ENCODE data around the gene ADARB2.
"Not testable (repeated sequence)": the region's sequence is repeated elsewhere in the genome, so short reads cannot be mapped to it uniquely, and the experiment has no call there.

The ADARB2 gene

DNA sequence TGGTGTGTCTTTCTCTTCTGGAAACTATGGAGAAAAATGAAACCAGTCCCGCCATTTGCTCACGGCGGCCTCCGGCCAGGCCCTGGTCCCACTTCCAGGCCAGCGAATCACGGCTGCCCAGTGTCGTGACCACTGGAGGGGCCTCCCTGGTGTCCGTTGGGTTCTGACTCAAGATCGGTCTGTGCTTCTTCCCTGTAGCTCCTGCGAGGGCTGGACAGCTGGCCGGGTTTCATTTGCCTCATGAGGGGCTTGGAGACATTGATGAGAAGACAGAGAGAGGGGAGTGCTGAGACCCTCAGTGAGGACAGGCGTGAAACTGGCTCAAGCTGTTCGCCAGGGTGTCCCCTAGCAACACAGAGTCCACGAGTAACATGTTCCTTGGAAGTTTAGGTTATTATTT is 108.6 kb downstream of the ADARB2 start:
- no peak overlapping the region for H3K4me3 ChIP-seq (ENCODE audit: low read depth, low read length)
- H2AFZ ChIP-seq (ENCODE audit: low read length, unreplicated experiment), result no peak overlapping the region
- no peaks in the 10 kb centered on the region for H3K27me3 ChIP-seq (ENCODE audit: insufficient read depth, low read length)
- H3K36me3 ChIP-seq (ENCODE audit: insufficient read depth, low read length), result no peaks in the 10 kb centered on the region
- H3K79me2 ChIP-seq (ENCODE audit: control insufficient read depth, insufficient read depth, low read length, unreplicated experiment), result no peaks in the 10 kb centered on the region
- no peaks in the 10 kb centered on the region for H3K4me1 ChIP-seq (ENCODE audit: control insufficient read depth, insufficient read depth, low read length, unreplicated experiment)
- no peak overlapping the region for H3K27ac ChIP-seq (ENCODE audit: low read depth, low read length)

DNA sequence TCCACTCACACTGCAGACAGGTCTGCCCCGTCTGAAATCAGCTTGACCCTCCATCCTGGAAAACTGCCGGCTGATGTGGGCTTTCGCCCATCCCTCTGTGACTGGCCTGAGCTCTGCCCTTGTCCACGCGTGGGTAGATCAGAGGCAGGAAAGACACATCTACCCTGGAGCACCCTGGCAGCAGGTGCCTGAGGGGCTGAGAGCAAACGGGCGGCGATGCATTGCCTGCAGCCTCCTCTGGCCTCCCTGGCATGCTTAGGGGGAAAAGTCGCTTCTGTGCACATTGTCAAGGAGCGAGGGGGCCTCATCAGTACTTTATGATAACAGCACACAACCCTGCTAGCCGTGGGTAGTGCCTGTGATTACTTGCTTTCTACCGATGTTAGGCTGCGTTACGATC is 109.4 kb downstream of the ADARB2 start:
- H3K4me3 ChIP-seq (ENCODE audit: low read depth, low read length), result no peak overlapping the region
- H3K79me2 ChIP-seq (ENCODE audit: control insufficient read depth, insufficient read depth, low read length, unreplicated experiment), result no peaks in the 10 kb centered on the region
- H2AFZ ChIP-seq (ENCODE audit: low read length, unreplicated experiment), result no peak overlapping the region
- no peaks in the 10 kb centered on the region for H3K4me1 ChIP-seq (ENCODE audit: control insufficient read depth, insufficient read depth, low read length, unreplicated experiment)
- H3K36me3 ChIP-seq (ENCODE audit: insufficient read depth, low read length), result no peaks in the 10 kb centered on the region
- H3K27me3 ChIP-seq (ENCODE audit: insufficient read depth, low read length), result no peaks in the 10 kb centered on the region
- H3K27ac ChIP-seq (ENCODE audit: low read depth, low read length), result no peak overlapping the region

DNA sequence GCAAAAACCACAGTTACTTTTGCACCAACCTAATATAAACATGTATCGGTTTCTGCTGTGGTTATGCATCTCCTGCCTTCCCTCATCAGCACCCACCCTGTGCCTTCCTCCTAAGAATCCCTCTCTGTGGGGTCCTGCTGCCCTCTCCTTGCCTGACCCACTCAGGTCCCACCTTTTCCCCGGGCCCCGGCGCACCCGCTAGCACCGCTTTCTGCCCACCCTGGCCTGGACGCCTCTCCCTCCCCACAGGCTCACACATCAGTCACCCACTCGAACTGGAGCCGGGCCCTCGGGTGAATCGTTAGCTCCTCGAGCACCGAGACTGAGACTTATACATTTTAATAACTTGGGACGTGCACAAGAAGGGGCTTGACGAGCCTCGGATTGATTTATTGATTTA is 110.5 kb downstream of the ADARB2 start:
- H3K4me1 ChIP-seq (ENCODE audit: control insufficient read depth, insufficient read depth, low read length, unreplicated experiment), result no peaks in the 10 kb centered on the region
- no peak overlapping the region for H3K4me3 ChIP-seq (ENCODE audit: low read depth, low read length)
- H3K27ac ChIP-seq (ENCODE audit: low read depth, low read length), result no peak overlapping the region
- no peaks in the 10 kb centered on the region for H3K79me2 ChIP-seq (ENCODE audit: control insufficient read depth, insufficient read depth, low read length, unreplicated experiment)
- no peaks in the 10 kb centered on the region for H3K36me3 ChIP-seq (ENCODE audit: insufficient read depth, low read length)
- H2AFZ ChIP-seq (ENCODE audit: low read length, unreplicated experiment), result no peak overlapping the region
- H3K27me3 ChIP-seq (ENCODE audit: insufficient read depth, low read length), result no peaks in the 10 kb centered on the region

DNA sequence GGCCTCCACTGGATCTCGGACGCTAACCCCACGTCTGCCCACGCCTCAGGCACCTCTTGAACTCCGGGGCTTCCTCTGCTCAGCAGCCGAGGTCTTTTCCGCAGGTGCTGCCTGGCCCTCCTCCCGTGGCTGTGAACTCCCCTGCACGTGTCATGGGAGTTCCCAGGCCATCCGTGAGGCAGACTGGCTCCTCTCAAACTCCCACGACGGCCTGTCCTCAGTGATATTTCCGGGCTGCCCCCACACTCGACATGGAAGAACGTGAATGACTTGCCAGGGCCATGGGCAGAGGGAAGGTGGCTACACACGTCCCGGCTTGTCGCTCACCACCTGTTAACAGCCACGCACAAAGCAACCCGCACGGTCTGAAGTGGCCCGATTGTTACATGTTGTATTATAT is 110.9 kb downstream of the ADARB2 start:
- no peak overlapping the region for H3K27ac ChIP-seq (ENCODE audit: low read depth, low read length)
- H3K4me1 ChIP-seq (ENCODE audit: control insufficient read depth, insufficient read depth, low read length, unreplicated experiment), result no peaks in the 10 kb centered on the region
- no peaks in the 10 kb centered on the region for H3K36me3 ChIP-seq (ENCODE audit: insufficient read depth, low read length)
- H3K4me3 ChIP-seq (ENCODE audit: low read depth, low read length), result no peak overlapping the region
- no peak overlapping the region for H2AFZ ChIP-seq (ENCODE audit: low read length, unreplicated experiment)
- H3K27me3 ChIP-seq (ENCODE audit: insufficient read depth, low read length), result no peaks in the 10 kb centered on the region
- H3K79me2 ChIP-seq (ENCODE audit: control insufficient read depth, insufficient read depth, low read length, unreplicated experiment), result no peaks in the 10 kb centered on the region

DNA sequence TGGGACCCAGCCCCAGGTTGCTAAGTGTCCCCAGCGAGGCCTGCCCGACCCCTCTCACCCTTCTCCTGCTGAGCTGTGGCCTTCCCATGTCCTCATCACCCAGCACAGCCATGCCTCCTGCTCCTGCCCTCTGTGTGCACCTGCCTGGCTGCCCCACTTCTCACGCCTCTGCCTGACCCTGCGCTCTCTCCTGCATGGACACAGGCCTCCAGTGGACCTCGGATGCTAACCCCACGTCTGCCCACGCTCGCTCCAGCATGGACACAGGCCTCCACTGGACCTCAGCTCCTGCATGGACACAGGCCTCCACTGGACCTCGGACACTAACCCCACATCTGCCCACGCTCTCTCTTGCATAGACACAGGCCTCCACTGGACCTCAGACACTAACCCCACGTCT is 111.6 kb downstream of the ADARB2 start:
- Histone ChIP-seq H3K27me3 (ENCODE audit: insufficient read depth, low read length) (no peaks in the 10 kb centered on the region), H3K4me1 (ENCODE audit: control insufficient read depth, insufficient read depth, low read length, unreplicated experiment) (no peaks in the 10 kb centered on the region), H2AFZ (ENCODE audit: low read length, unreplicated experiment) (no peak overlapping the region), H3K4me3 (ENCODE audit: low read depth, low read length) (no peak overlapping the region), H3K36me3 (ENCODE audit: insufficient read depth, low read length) (no peaks in the 10 kb centered on the region), H3K79me2 (ENCODE audit: control insufficient read depth, insufficient read depth, low read length, unreplicated experiment) (no peaks in the 10 kb centered on the region), H3K27ac (ENCODE audit: low read depth, low read length) (no peak overlapping the region)

DNA sequence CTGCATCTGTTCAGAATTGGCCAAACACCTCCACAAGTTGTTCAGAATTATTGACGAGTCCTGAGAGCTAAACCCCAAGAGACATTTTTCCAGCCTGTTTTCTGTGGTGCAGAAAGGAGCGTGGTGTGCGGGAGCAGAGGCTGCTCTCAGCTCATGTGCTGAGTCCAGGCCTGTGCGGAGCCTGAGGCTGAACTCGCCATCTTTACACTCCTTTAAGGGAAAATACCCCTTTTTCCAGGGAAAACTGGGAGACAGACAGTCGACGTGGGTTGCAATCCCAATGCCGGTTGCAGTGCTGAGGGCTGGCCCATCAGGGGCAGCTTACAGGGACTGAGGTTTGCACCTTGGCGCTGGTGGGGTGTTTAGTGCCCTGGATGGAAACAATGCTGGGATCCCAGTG is 112.2 kb downstream of the ADARB2 start:
- Histone ChIP-seq H3K36me3 (ENCODE audit: insufficient read depth, low read length) (no peaks in the 10 kb centered on the region), H3K4me3 (ENCODE audit: low read depth, low read length) (no peak overlapping the region), H3K79me2 (ENCODE audit: control insufficient read depth, insufficient read depth, low read length, unreplicated experiment) (no peaks in the 10 kb centered on the region), H3K27me3 (ENCODE audit: insufficient read depth, low read length) (no peaks in the 10 kb centered on the region), H2AFZ (ENCODE audit: low read length, unreplicated experiment) (no peak overlapping the region), H3K4me1 (ENCODE audit: control insufficient read depth, insufficient read depth, low read length, unreplicated experiment) (no peaks in the 10 kb centered on the region), H3K27ac (ENCODE audit: low read depth, low read length) (no peak overlapping the region)

DNA sequence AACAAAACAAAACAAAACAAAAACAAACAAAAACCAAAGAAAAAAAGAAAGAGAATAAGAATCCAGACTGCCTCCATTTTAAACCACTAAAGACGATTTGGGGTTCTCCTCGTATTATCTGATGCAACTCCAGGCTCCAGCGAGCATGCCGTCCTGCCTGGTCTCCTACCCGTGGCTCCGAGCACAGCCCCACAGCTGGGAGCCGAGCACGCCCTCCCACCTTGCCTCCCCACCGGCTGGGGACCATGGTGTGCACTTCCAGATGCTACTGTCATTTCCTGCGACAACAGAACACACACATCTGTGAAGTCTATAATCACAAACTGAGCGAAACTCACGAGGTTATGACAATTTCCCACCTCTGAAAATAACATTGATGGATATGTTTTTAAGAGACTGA is 113.1 kb downstream of the ADARB2 start:
- H3K79me2 ChIP-seq (ENCODE audit: control insufficient read depth, insufficient read depth, low read length, unreplicated experiment), result no peaks in the 10 kb centered on the region
- H2AFZ ChIP-seq (ENCODE audit: low read length, unreplicated experiment), result no peak overlapping the region
- H3K36me3 ChIP-seq (ENCODE audit: insufficient read depth, low read length), result no peaks in the 10 kb centered on the region
- no peak overlapping the region for H3K4me3 ChIP-seq (ENCODE audit: low read depth, low read length)
- no peaks in the 10 kb centered on the region for H3K4me1 ChIP-seq (ENCODE audit: control insufficient read depth, insufficient read depth, low read length, unreplicated experiment)
- H3K27me3 ChIP-seq (ENCODE audit: insufficient read depth, low read length), result no peaks in the 10 kb centered on the region
- H3K27ac ChIP-seq (ENCODE audit: low read depth, low read length), result no peak overlapping the region

DNA sequence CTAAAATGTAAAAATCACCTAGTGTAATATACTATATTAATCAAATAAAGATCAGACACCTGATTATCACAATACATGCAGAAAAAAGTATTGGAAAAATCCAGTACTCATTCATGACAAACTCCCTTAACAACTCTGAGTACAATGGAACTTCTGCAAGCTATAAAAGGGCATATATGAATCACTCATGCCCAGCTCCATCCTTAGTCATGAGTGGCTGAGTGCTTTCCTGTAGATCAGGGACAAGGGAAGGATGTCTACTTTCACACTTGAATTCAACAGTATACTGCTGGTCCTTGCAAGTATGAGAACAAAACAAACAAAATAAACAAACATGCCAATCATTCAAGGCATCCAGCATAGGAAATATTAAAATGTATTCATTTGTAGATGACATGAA is 116.5 kb downstream of the ADARB2 start:
- Histone ChIP-seq H3K36me3 (ENCODE audit: insufficient read depth, low read length) (no peaks in the 10 kb centered on the region), H3K4me3 (ENCODE audit: low read depth, low read length) (no peak overlapping the region), H3K4me1 (ENCODE audit: control insufficient read depth, insufficient read depth, low read length, unreplicated experiment) (no peaks in the 10 kb centered on the region), H3K79me2 (ENCODE audit: control insufficient read depth, insufficient read depth, low read length, unreplicated experiment) (no peaks in the 10 kb centered on the region), H3K27ac (ENCODE audit: low read depth, low read length) (no peak overlapping the region), H3K27me3 (ENCODE audit: insufficient read depth, low read length) (no peaks in the 10 kb centered on the region), H2AFZ (ENCODE audit: low read length, unreplicated experiment) (no peak overlapping the region)

DNA sequence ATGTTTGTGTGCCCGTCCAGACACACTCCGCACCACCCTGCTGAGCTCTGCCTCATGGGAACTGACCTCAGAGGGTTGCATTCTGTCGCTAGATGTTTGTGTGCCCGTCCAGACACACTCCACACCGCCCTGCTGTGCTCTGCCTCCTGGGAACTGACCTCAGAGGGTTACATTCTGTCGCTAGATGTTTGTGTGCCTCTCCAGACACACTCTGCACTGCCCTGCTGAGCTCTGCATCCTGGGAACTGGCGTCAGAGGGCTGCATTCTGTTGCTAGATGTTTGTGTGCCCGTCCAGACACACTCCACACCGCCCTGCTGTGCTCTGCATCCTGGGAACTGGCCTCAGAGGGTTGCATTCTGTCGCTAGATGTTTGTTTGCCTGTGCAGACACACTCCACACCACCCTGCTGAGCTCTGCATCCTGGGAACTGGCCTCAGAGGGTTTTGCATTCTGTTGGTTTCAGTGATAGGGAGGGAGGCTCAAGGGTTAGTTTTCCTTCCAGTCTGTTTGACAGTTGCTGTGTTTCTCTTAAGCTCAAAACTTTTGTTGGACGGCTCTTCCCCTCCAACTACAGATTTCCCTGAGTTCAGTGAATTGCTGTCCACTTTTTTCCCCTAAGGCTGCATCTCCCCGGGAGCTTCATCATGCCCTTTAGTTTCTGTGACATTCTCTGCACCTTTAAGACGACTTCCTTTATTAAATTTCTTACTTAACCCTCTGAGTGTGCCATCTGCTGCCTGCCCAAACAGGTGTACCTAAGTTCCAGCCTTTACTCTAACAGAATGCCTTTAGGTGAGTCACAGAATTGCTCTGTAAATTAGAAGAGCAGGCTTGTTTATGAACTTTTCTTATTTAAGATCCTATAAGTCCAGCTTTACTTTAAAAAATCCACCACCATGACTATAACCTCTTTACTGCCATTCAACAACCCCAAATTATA is 119.7 kb downstream of the ADARB2 start:
- not testable (repeated sequence) for H3K36me3 ChIP-seq (ENCODE audit: insufficient read depth, low read length); H3K79me2 ChIP-seq (ENCODE audit: control insufficient read depth, insufficient read depth, low read length, unreplicated experiment); H3K4me1 ChIP-seq (ENCODE audit: control insufficient read depth, insufficient read depth, low read length, unreplicated experiment); H3K4me3 ChIP-seq (ENCODE audit: low read depth, low read length); H2AFZ ChIP-seq (ENCODE audit: low read length, unreplicated experiment); H3K27me3 ChIP-seq (ENCODE audit: insufficient read depth, low read length); H3K27ac ChIP-seq (ENCODE audit: low read depth, low read length)

DNA sequence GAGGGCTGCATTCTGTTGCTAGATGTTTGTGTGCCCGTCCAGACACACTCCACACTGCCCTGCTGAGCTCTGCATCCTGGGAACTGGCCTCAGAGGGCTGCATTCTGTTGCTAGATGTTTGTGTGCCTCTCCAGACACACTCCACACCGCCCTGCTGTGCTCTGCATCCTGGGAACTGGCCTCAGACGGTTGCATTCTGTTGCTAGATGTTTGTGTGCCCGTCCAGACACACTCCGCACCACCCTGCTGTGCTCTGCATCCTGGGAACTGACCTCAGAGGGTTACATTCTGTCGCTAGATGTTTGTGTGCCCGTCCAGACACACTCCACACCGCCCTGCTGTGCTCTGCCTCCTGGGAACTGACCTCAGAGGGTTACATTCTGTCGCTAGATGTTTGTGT is 120.6 kb downstream of the ADARB2 start:
- H3K36me3 ChIP-seq (ENCODE audit: insufficient read depth, low read length); H3K27ac ChIP-seq (ENCODE audit: low read depth, low read length); H2AFZ ChIP-seq (ENCODE audit: low read length, unreplicated experiment); H3K27me3 ChIP-seq (ENCODE audit: insufficient read depth, low read length); H3K79me2 ChIP-seq (ENCODE audit: control insufficient read depth, insufficient read depth, low read length, unreplicated experiment); H3K4me3 ChIP-seq (ENCODE audit: low read depth, low read length); H3K4me1 ChIP-seq (ENCODE audit: control insufficient read depth, insufficient read depth, low read length, unreplicated experiment): not testable (repeated sequence)

DNA sequence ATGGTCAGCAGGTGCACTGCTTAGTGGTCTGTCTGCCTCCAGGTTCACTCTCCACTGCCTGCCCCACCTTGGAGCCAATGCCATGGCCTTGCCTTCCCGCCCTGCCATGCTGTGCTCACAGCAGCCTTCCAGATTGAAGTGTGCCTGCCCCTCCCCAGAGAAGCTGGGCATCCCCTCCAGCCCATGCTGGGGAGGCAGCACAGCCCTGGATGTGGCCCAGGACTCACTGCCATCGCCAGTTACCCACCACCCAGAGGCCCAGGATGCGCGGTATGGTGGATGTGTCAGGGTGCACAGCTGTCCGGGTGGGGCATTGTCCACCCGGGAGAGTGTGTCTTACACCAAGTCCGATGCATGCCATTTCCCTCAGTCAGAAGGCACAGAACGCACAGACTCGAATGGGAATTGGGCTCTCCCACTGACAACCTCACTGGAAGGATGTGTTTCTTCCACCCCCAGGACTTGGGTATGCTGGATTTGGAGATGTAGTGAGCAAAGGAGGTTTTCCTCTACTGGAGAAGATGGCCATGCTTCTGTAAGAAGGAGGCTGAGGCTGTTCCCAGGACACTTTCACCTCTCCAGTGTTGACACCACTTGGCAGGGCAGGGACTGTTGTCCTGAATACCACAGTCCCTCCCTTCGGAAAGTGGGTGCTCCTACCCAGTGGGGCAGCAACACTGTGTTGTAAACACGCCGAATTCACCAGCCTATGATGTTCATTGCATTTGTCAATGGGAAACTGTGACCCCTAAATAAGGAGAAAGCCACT is 122.0 kb downstream of the ADARB2 start:
- no peak overlapping the region for H3K4me3 ChIP-seq (ENCODE audit: low read depth, low read length)
- H3K79me2 ChIP-seq (ENCODE audit: control insufficient read depth, insufficient read depth, low read length, unreplicated experiment), result no peaks in the 10 kb centered on the region
- no peaks in the 10 kb centered on the region for H3K4me1 ChIP-seq (ENCODE audit: control insufficient read depth, insufficient read depth, low read length, unreplicated experiment)
- H2AFZ ChIP-seq (ENCODE audit: low read length, unreplicated experiment), result no peak overlapping the region
- no peak overlapping the region for H3K27ac ChIP-seq (ENCODE audit: low read depth, low read length)
- H3K27me3 ChIP-seq (ENCODE audit: insufficient read depth, low read length), result no peaks in the 10 kb centered on the region
- no peaks in the 10 kb centered on the region for H3K36me3 ChIP-seq (ENCODE audit: insufficient read depth, low read length)
